A673 (cell line): ENCODE measurements around the gene ATRNL1. TPM values are rescaled to one million over a fixed set of nuclear protein-coding genes. Genes with fewer than 3 reads are reported as not detected.

ENCODE experiments used
- BruUV-seq: library from RNA; stranded (reverse); fragments of 400-500 nt; replicated peaks from 2 replicates; lab custom pipeline; 2021; lab: Mats Ljungman, UMichigan
- CTCF ChIA-PET: fragments of 300-600 bp; sonication (Branson Sonifier 250); formaldehyde crosslinking; loops from one replicate; lab custom pipeline; 2022; ENCODE audit warnings: antibody characterized with exemption; lab: Charles Lee
- POLR2A ChIA-PET: fragments of 300-600 bp; sonication (Branson Sonifier 250); formaldehyde crosslinking; loops from one replicate; lab custom pipeline; 2022; ENCODE audit warnings: antibody characterized with exemption; ENCODE audit not compliant: low non-redundant PET; lab: Charles Lee
- DNase-seq: peaks from one replicate; pipeline ENCODE4 v3.0.0-alpha.2; 2015; ENCODE audit warnings: low spot score
- H3K27ac ChIP-seq: fragments of 200-600 bp; sonication (generic); 2 replicates; pipeline ENCODE4 v1.5.1; 2016; ENCODE audit warnings: mixed run types, low read depth, mild to moderate bottlenecking, mixed read lengths, antibody characterized with exemption, low read length; ENCODE audit not compliant: poor library complexity, severe bottlenecking
- H3K27me3 ChIP-seq: fragments of 200-600 bp; sonication (generic); replicated peaks from 2 replicates; pipeline ENCODE4 v1.6.1; 2017; ENCODE audit warnings: mixed run types, low read depth, mild to moderate bottlenecking, mixed read lengths, antibody characterized with exemption, low read length; ENCODE audit not compliant: insufficient read depth, poor library complexity
- H3K36me3 ChIP-seq: fragments of 200-600 bp; sonication (generic); 2 replicates; pipeline ENCODE4 v1.6.1; 2016; ENCODE audit warnings: mixed run types, mild to moderate bottlenecking, mixed read lengths, antibody characterized with exemption, low read length; ENCODE audit not compliant: insufficient read depth, poor library complexity, severe bottlenecking
- H3K4me1 ChIP-seq: fragments of 200-600 bp; sonication (generic); 2 replicates; pipeline ENCODE4 v1.6.1; 2017; ENCODE audit warnings: mixed run types, mild to moderate bottlenecking, mixed read lengths, antibody characterized with exemption, low read length; ENCODE audit not compliant: insufficient read depth, poor library complexity, severe bottlenecking
- H3K4me3 ChIP-seq: fragments of 200-600 bp; sonication (generic); 2 replicates; pipeline ENCODE4 v1.5.1; 2016; ENCODE audit warnings: low read depth, mixed run types, mild to moderate bottlenecking, mixed read lengths, low read length; ENCODE audit not compliant: poor library complexity, severe bottlenecking
- H3K9me3 ChIP-seq: fragments of 200-600 bp; sonication (generic); 2 replicates; pipeline ENCODE4 v1.6.1; 2016; ENCODE audit warnings: mixed run types, low read depth, mild to moderate bottlenecking, mixed read lengths, antibody characterized with exemption, low read length; ENCODE audit not compliant: poor library complexity, severe bottlenecking
- EZH2 ChIP-seq: fragments of 200-600 bp; sonication (generic); IDR thresholded peaks from 2 replicates; pipeline ENCODE4 v1.6.1; 2017; ENCODE audit warnings: borderline replicate concordance, low read depth, mild to moderate bottlenecking, mixed read lengths, antibody characterized with exemption, low read length; ENCODE audit not compliant: poor library complexity, severe bottlenecking
- intact Hi-C: fragments of 100-400 bp; cut with micrococcal nuclease; formaldehyde crosslinking; loops from one replicate; pipeline ENCODE4 v1.10.0; 2022; ENCODE audit not compliant: unreplicated experiment
- total RNA-seq: library from RNA; stranded (reverse); gene quantifications from 2 replicates; pipeline ENCODE4 v1.2.3, GENCODE V29; 2021
- TF ChIP-seq, protein P1 (sequence below): fragments of 300-800, 200-600 bp; sonication (generic); conservative IDR thresholded peaks from 2 replicates; pipeline ENCODE4 v1.5.1; 2017; ENCODE audit warnings: low read depth, mild to moderate bottlenecking, antibody characterized with exemption, low read length, moderate library complexity, mixed read lengths

Gene ATRNL1
- total RNA-seq, 1 experiment from 2014 or later, result 3.0 TPM

DNA sequence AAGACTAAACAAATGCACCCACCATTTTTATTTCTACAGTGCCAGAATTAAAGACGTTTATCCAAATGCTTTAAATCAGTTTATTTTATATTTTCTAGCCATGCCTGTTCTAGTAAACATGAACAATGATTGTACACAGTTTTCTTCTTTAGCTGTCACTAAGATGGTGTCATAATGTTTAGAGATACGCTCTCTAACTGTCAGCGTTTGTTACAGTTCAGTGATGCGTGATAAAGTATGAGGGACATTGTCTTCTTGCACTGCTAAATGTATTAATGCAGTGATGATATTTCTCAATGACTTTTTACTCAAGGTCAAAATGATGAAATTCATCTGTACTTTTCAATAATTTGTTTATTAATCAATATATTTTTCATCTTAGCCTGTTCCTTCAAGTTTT lies 513.6 kb downstream of the ATRNL1 start:
- H3K4me1 ChIP-seq, result no peaks in the 10 kb centered on the region
- ChIA-PET POLR2A (no interaction called here), CTCF (no interaction called here)
- no peaks in the 10 kb centered on the region for H3K9me3 ChIP-seq
- H3K27me3 ChIP-seq, result peaks cover 6% of the 10 kb centered on the region
- DNase-seq, result no peak
- intact Hi-C loops, result no loop called here
- no peak overlapping the region for H3K4me3 ChIP-seq
- no peaks in the 10 kb centered on the region for H3K36me3 ChIP-seq
- TF ChIP-seq, protein P1, sequence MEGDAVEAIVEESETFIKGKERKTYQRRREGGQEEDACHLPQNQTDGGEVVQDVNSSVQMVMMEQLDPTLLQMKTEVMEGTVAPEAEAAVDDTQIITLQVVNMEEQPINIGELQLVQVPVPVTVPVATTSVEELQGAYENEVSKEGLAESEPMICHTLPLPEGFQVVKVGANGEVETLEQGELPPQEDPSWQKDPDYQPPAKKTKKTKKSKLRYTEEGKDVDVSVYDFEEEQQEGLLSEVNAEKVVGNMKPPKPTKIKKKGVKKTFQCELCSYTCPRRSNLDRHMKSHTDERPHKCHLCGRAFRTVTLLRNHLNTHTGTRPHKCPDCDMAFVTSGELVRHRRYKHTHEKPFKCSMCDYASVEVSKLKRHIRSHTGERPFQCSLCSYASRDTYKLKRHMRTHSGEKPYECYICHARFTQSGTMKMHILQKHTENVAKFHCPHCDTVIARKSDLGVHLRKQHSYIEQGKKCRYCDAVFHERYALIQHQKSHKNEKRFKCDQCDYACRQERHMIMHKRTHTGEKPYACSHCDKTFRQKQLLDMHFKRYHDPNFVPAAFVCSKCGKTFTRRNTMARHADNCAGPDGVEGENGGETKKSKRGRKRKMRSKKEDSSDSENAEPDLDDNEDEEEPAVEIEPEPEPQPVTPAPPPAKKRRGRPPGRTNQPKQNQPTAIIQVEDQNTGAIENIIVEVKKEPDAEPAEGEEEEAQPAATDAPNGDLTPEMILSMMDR, result no peak
- TF ChIP-seq EZH2, result no peak
- H3K27ac ChIP-seq, result no peak overlapping the region
- no TSS peak for BruUV-seq

DNA sequence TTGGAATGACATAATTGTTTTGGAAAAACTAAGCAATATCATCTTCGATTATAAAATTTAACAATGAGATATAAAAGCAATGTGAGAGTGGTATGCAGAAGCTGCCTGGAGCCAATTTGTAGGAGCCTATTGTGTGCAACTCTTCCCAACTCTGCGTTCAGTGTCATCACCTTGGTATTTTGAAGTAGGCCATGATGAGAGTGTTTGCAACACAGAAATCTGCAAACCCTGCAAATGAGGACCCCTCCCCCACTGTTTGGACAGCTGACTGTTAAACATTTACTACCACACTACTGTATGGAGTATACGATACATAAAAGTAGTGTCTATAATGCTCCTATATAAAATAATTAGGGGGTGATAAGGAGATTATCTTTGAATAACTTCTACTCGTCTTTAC lies 531.3 kb downstream of the ATRNL1 start:
- DNase-seq, result no peak
- Histone ChIP-seq H3K27me3 (peaks cover 15% of the 10 kb centered on the region), H3K36me3 (no peaks in the 10 kb centered on the region), H3K4me3 (no peak overlapping the region), H3K4me1 (no peaks in the 10 kb centered on the region), H3K9me3 (no peaks in the 10 kb centered on the region), H3K27ac (no peak overlapping the region)
- TF ChIP-seq, protein P1, result no peak
- TF ChIP-seq EZH2, result no peak
- no TSS peak for BruUV-seq
- ChIA-PET CTCF (no interaction called here), POLR2A (no interaction called here)
- intact Hi-C loops, result no loop called here

DNA sequence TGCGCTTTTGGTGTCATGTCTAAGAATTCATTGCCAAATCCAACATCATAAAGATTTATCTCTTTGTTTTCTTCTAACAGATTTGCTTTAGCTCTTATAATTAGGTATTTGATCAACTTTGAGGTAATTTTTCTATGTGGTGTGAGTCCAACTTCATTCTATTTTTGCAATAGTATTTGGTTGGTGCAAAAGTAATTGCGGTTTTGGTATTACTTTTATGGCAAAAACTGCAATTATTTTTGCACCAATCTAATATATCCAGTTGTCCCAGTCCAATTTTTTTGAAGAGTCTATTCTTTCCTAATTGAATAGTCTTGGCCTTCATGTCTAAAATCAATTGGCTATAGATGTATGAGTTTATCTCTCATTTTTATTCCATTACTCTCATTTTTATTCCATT lies 535.5 kb downstream of the ATRNL1 start:
- ChIA-PET CTCF (no interaction called here), POLR2A (no interaction called here)

More for the DNA sequence above, 535.5 kb downstream of the ATRNL1 start:
- Histone ChIP-seq H3K27me3 (peaks cover 15% of the 10 kb centered on the region), H3K4me3 (no peak overlapping the region), H3K27ac (no peak overlapping the region), H3K9me3 (no peaks in the 10 kb centered on the region), H3K36me3 (no peaks in the 10 kb centered on the region), H3K4me1 (no peaks in the 10 kb centered on the region)
- no TSS peak for BruUV-seq
- no peak for DNase-seq
- intact Hi-C loops, result no loop called here
- no peak for TF ChIP-seq EZH2
- TF ChIP-seq, protein P1, result no peak
